ENCODE results near the gene CNTRL. TPM values are rescaled to one million over a fixed set of nuclear protein-coding genes. Genes with fewer than 3 reads are reported as not detected.

The CNTRL gene
- total RNA-seq, 1 experiment from 2014 or later = 11.6 TPM

- Histone ChIP-seq H3K79me2 (ENCODE audit: insufficient read depth, low read length) (no peaks in the 10 kb centered on the region), H3K23ac (ENCODE audit: insufficient read length, low read depth, low read length) (no peak overlapping the region), H3K4me2 (ENCODE audit: insufficient read depth, insufficient read length, low read length) (no peak overlapping the region), H3K23me2 (ENCODE audit: insufficient read length, low read depth, low read length, poor library complexity, severe bottlenecking) (no peaks in the 10 kb centered on the region), H4K8ac (replicated peaks; ENCODE audit: insufficient read length, low read depth, low read length) (no peak overlapping the region), H3K9ac (ENCODE audit: extremely low read depth, insufficient read length, low read length) (no peak overlapping the region), H3K9me3 (ENCODE audit: control insufficient read depth, low read depth, low read length) (no peaks in the 10 kb centered on the region), H3K27ac (ENCODE audit: insufficient read length, low read depth, low read length) (no peak overlapping the region), H3K4me1 (ENCODE audit: insufficient read depth, low read length) (no peaks in the 10 kb centered on the region), H2AFZ (ENCODE audit: low read length) (no peak overlapping the region), H4K5ac (ENCODE audit: insufficient read length, low read depth, low read length) (no peak overlapping the region), H2BK12ac (ENCODE audit: insufficient read length, low read depth, low read length) (no peak overlapping the region), H2BK15ac (ENCODE audit: low read depth, low read length) (no peak overlapping the region), H4K91ac (ENCODE audit: insufficient read length, low read depth, low read length) (no peak overlapping the region), H3K4ac (ENCODE audit: low read depth, low read length) (no peak overlapping the region), H3K18ac (ENCODE audit: insufficient read length, low read depth, low read length) (no peak overlapping the region), H2BK20ac (ENCODE audit: low read depth, low read length, poor library complexity, severe bottlenecking) (no peak overlapping the region), H3K79me1 (ENCODE audit: insufficient read depth, low read depth, low read length, poor library complexity, severe bottlenecking) (no peaks in the 10 kb centered on the region), H3K56ac (ENCODE audit: insufficient read length, low read depth, low read length) (no peak overlapping the region), H4K20me1 (ENCODE audit: control insufficient read depth, insufficient read depth, insufficient read length) (no peaks in the 10 kb centered on the region), H3K14ac (ENCODE audit: insufficient read depth, low read length) (no peak overlapping the region), H3T11ph (ENCODE audit: low read length) (no peak overlapping the region), H3K27me3 (ENCODE audit: insufficient read depth, low read length) (no peaks in the 10 kb centered on the region), H2BK5ac (ENCODE audit: insufficient read length, low read length) (no peak overlapping the region), H2BK120ac (ENCODE audit: low read depth, low read length, poor library complexity, severe bottlenecking) (no peak overlapping the region), H2AK5ac (ENCODE audit: insufficient read length, low read length) (no peak overlapping the region)
- Mint-ChIP-seq H3K4me3 (no peak overlapping the region), H3K9me3 (no peaks in the 10 kb centered on the region), H3K4me1 (peaks cover 5 to 8% of the 10 kb centered on the region in 2 experiments), H3K27me3 (ENCODE audit: low read depth) (peaks cover 18% of the 10 kb centered on the region), H3K27ac (no peak overlapping the region), H3K36me3 (ENCODE audit: insufficient read depth in 1 of 3, low read depth in 3 of 3) (no peaks in the 10 kb centered on the region)
- WGBS (ENCODE audit: extremely low coverage, insufficient read length, low lambda C conversion rate) = no CpG with 5 or more reads among the region's 5 CpGs
- TF ChIP-seq CTCF (conservative IDR thresholded peaks at IDR 0.05) = no peak
- DNase-seq = no peak
Observed at GRCh38 chr9:121057821-121058220, 16.9 kb upstream of the CNTRL start.
